ENCODE results near the gene CFAP100. TPM values are rescaled to one million over a fixed set of nuclear protein-coding genes. Genes with fewer than 3 reads are reported as not detected.

Gene CFAP100
- total RNA-seq, 1 experiment from 2014 or later, result not detected

- H3K27me3 Mint-ChIP-seq (ENCODE audit: unreplicated experiment), result peaks cover 3% of the 10 kb centered on the region
- DNase-seq, result no peak
- TF ChIP-seq, protein P1, sequence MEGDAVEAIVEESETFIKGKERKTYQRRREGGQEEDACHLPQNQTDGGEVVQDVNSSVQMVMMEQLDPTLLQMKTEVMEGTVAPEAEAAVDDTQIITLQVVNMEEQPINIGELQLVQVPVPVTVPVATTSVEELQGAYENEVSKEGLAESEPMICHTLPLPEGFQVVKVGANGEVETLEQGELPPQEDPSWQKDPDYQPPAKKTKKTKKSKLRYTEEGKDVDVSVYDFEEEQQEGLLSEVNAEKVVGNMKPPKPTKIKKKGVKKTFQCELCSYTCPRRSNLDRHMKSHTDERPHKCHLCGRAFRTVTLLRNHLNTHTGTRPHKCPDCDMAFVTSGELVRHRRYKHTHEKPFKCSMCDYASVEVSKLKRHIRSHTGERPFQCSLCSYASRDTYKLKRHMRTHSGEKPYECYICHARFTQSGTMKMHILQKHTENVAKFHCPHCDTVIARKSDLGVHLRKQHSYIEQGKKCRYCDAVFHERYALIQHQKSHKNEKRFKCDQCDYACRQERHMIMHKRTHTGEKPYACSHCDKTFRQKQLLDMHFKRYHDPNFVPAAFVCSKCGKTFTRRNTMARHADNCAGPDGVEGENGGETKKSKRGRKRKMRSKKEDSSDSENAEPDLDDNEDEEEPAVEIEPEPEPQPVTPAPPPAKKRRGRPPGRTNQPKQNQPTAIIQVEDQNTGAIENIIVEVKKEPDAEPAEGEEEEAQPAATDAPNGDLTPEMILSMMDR (IDR thresholded peaks at IDR 0.05; ENCODE audit: unreplicated experiment), result no peak
- H3K4me1 Mint-ChIP-seq (ENCODE audit: low read depth, unreplicated experiment), result peaks cover 20% of the 10 kb centered on the region
- no peak overlapping the region for H3K4me3 Mint-ChIP-seq (ENCODE audit: low read depth, unreplicated experiment)
- H3K36me3 Mint-ChIP-seq (ENCODE audit: insufficient read depth, unreplicated experiment), result peaks cover 21% of the 10 kb centered on the region
- intact Hi-C loops (cut with micrococcal nuclease; ENCODE audit: unreplicated experiment), result no loop called here
- no peak overlapping the region for H3K27ac Mint-ChIP-seq (ENCODE audit: unreplicated experiment)
- H3K9me3 Mint-ChIP-seq (ENCODE audit: low read depth, unreplicated experiment), result no peaks in the 10 kb centered on the region
- BruUV-seq (replicated peaks), result no TSS peak
- CTCF ChIA-PET, result interaction anchor here (0.6 kb wide), 1 partner anchor 25 kb away, joined by 10 read pairs; no protein-coding TSS in a partner anchor
These were observed 41.9 kb upstream of the CFAP100 start for GRCh38 chr3:126352476-126353454.

- no TSS peak for BruUV-seq (replicated peaks)
- Mint-ChIP-seq H3K9me3 (ENCODE audit: low read depth, unreplicated experiment) (no peaks in the 10 kb centered on the region), H3K27ac (ENCODE audit: unreplicated experiment) (no peak overlapping the region), H3K36me3 (ENCODE audit: insufficient read depth, unreplicated experiment) (peaks cover 23% of the 10 kb centered on the region), H3K4me1 (ENCODE audit: low read depth, unreplicated experiment) (peaks cover 24% of the 10 kb centered on the region), H3K27me3 (ENCODE audit: unreplicated experiment) (peaks cover 14% of the 10 kb centered on the region), H3K4me3 (ENCODE audit: low read depth, unreplicated experiment) (no peak overlapping the region)
- intact Hi-C loops (cut with micrococcal nuclease; ENCODE audit: unreplicated experiment), result no loop called here
- TF ChIP-seq, protein P1 (IDR thresholded peaks at IDR 0.05; ENCODE audit: unreplicated experiment), result no peak
- CTCF ChIA-PET, result no interaction called here
- DNase-seq, result no peak
These were observed 40.9 kb upstream of the CFAP100 start for GRCh38 chr3:126353694-126354321.

GRCh38 chr3:126354776-126355175, 39.9 kb upstream of the CFAP100 start:
- peaks cover 23% of the 10 kb centered on the region for H3K27me3 Mint-ChIP-seq (ENCODE audit: unreplicated experiment)
- no peak overlapping the region for H3K27ac Mint-ChIP-seq (ENCODE audit: unreplicated experiment)
- no peaks in the 10 kb centered on the region for H3K9me3 Mint-ChIP-seq (ENCODE audit: low read depth, unreplicated experiment)
- no peak overlapping the region for H3K4me3 Mint-ChIP-seq (ENCODE audit: low read depth, unreplicated experiment)
- peaks cover 24% of the 10 kb centered on the region for H3K4me1 Mint-ChIP-seq (ENCODE audit: low read depth, unreplicated experiment)
- intact Hi-C loops (cut with micrococcal nuclease; ENCODE audit: unreplicated experiment), result loop anchor here (5.0 kb wide), 2 partner anchors 67 to 142 kb away; no protein-coding TSS in a partner anchor
- CTCF ChIA-PET, result interaction anchor here (1.1 kb wide), 1 partner anchor 91 kb away, joined by 3 read pairs; no protein-coding TSS in a partner anchor
- no peak for DNase-seq
- TF ChIP-seq, protein P1 (IDR thresholded peaks at IDR 0.05; ENCODE audit: unreplicated experiment), result no peak
- no TSS peak for BruUV-seq (replicated peaks)
- peaks cover 23% of the 10 kb centered on the region for H3K36me3 Mint-ChIP-seq (ENCODE audit: insufficient read depth, unreplicated experiment)

- Mint-ChIP-seq H3K4me3 (ENCODE audit: low read depth, unreplicated experiment) (peak overlapping the region; percentile 98), H3K36me3 (ENCODE audit: insufficient read depth, unreplicated experiment) (peaks cover 23% of the 10 kb centered on the region), H3K9me3 (ENCODE audit: low read depth, unreplicated experiment) (no peaks in the 10 kb centered on the region), H3K4me1 (ENCODE audit: low read depth, unreplicated experiment) (peaks cover 24% of the 10 kb centered on the region), H3K27me3 (ENCODE audit: unreplicated experiment) (peaks cover 28% of the 10 kb centered on the region), H3K27ac (ENCODE audit: unreplicated experiment) (no peak overlapping the region)
- DNase-seq, result no peak
- CTCF ChIA-PET, result interaction anchor here (1.1 kb wide), 1 partner anchor 92 kb away, joined by 3 read pairs; no protein-coding TSS in a partner anchor
- TF ChIP-seq, protein P1 (IDR thresholded peaks at IDR 0.05; ENCODE audit: unreplicated experiment), result no peak
- TSS peak; percentile 43 for BruUV-seq (replicated peaks)
- intact Hi-C loops (cut with micrococcal nuclease; ENCODE audit: unreplicated experiment), result loop anchor here (5.0 kb wide), 2 partner anchors 68 to 143 kb away; no protein-coding TSS in a partner anchor
These were observed 39.5 kb upstream of the CFAP100 start for GRCh38 chr3:126355251-126355650.

Data from Calu3 (cell line).